Fibroblast of the conjunctiva (primary cell): ENCODE results near the gene MVB12B.

Experiments
- DNase-seq: peaks from one replicate; pipeline ENCODE4 v3.0.0-alpha.2; 2010; ENCODE audit warnings: low read depth

MVB12B gene

GRCh38 chr9:126304207-126304970, 22.2 kb upstream of the MVB12B start:
- no peak for DNase-seq

- DNase-seq, result no peak
Observed at GRCh38 chr9:126304971-126305320, 21.7 kb upstream of the MVB12B start.

DNA sequence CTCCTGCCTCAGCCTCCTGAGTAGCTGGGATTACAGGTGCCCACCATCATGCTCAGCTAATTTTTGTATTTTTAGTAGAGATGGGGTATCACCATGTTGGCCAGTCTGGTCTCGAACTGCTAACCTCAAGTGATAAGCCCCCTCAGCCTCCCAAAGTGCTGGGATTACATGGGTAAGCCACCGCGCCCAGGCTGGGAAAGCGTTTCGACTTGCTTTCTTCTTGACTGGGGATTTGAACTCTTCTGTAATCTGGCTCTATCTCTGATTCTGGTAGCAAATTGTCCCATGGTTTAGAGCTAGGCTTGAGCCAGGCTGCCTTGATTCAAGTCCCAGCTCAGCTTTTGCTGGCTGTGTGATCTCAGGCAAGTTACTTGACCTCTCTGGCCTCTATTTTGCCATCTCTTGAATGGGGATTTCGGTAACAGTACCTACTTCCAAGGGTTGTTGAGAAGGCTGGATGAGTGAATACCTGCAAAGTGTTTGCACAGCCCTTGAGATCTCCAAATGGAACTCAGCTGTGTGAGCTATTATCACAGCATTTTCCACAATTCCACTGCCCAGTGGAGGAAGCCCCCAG, 20.5 kb upstream of the MVB12B start:
- no peak for DNase-seq

DNA sequence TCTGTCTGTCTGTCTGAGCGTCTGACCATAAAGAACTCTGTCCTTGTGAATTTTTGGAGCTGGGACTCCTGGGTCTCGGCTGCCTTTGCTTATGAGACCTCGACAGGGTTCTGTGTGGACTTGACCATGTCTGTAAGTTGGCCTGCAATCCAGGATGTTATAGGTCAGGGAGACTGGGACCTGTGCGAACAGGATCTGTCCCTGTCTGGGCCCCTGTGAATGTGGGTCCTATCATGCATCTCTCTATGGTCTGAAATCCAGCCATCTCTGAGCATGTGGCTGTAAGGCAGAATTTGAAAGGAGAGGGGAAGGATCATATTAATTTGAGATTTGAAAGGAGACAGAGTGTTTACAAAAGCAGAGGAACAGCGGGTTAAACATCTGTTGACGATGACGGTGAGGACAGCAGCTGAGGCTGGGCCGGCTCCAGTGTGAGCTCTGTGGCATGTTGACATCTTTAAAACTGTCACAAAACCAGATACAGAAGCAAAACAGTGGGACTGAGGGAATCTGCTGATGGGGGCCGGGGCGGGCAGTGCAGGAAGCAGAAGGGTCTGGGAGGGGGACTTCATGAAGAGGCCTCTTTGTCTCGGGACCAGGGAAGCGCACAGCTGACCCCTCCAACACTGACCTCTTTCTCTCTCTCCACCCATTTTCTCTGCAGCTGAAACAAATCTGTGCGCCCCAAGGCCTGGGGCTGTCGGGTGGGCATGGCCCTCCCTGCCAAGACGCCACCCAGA, 19.1 kb upstream of the MVB12B start:
- no peak for DNase-seq

DNA sequence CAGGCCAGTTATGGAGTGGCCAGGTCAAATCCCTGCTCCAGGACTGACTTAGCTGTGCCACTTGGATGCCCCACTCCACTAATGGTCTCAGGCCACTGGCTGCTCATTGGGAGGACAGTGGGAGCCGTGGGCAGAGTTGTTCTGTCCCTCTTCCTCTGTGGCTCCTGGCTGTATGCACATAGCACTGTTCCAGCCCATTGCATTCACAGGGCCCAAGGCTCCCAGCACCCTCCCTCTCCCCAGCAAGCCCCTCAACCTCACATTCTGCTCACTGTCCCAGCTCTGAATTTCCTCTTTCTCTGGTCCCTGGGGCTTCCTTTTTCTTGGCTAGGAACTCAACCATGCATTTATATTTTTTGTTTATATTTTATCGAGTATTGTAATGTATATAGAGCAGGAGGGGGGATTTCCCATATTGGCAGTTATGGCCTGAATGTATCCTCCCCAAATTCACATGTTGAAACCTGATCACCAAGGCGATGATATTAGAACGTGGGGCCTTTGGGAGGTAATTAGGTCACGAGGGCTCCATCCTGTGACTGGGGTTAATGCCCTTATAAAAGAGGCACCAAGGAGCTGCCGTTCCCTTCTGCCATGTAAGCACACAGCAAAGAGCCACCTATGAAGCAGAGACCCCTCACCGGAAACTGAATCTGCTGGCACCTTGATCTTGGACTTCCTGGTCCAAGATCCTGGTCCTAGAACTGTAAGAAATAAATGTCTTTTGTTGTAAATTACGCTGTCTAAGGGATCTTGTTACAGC, 17.0 kb upstream of the MVB12B start:
- no peak for DNase-seq

DNA sequence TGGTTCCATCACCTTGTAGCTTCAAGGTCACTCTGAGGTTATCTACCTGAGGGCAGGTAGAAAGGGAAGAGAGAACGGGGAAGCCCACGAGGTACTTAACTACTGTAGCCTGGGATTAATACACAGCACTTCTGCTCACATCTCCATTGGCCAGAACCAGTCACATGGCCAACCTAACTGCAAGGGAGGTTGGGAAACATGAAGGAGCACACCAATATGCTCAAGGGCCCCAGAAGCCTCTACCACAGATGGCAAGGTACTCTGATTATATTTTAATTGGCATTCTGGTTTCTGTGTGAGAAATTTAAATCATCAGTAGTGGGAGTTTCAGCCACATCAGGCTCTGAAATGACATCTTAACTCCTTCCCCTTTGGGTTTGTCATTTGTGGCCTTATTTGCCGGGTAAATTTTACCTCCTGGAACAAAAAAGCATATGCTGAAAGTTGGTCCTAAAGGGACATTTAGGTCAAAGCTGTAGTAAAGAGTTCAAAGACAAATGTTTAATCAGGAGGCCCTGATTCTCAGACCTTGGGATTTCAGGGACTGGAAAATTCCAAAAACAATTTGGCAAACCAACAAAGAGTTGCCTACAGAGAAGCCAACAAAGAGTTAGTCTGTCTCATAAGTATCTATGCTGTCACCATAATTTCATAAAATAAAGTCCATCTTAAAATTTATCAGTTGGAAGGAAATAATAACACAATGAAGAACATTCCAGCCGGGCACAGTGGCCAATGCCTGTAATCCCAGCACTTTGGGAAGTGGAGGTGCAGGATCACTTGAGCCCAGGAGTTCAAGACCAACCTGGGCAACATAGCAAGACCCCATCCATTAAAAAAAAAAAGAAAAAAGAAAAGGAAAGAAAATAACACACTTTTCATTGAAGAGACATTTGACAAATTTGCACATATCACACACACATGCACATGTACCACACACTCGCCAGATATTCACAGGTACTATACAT, 13.8 kb upstream of the MVB12B start:
- no peak for DNase-seq

DNA sequence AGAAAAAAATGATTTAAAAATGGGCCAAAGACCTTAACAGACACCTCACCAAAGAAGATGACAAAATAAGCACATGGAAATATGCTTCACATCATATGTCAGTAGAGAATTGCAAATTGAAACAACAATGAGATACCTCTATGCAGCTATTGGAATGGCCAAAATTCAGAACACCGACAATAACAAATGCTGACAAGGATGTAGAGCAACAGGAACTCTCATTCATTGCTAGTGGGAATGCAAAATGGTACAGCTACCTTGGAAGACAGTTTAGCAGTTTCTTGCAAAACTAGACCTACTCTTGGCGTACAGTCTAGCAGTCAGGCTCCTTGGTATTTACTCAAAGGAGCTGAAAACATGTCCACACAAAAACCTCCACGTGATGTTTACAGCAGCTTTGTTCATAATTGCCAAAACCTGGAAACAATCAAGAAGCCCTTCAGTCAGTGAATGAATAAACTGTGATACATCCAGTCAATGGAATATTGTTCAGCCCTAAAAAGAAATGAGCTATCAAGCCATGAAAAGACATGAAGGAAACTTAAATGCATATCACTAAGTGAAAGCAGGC, 10.5 kb upstream of the MVB12B start:
- no peak for DNase-seq

DNA sequence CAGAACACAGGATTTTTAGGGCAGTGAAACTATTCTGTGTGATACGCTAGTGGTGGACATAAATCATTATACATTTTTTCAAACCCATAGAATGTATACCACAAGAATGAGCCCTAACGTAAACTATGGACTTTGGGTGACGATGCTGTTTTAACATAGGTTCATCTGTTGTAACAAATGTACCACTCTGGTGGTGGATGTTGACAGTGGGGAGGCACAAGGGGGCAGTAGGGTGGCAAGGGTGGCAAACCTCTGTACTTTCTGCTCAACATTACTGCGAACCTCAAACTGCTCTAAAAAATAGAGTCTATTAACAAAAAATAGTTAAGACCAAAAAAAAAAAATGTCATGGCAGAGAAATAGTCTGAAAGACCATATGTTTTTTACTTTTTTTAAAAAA, 9.1 kb upstream of the MVB12B start:
- no peak for DNase-seq

DNA sequence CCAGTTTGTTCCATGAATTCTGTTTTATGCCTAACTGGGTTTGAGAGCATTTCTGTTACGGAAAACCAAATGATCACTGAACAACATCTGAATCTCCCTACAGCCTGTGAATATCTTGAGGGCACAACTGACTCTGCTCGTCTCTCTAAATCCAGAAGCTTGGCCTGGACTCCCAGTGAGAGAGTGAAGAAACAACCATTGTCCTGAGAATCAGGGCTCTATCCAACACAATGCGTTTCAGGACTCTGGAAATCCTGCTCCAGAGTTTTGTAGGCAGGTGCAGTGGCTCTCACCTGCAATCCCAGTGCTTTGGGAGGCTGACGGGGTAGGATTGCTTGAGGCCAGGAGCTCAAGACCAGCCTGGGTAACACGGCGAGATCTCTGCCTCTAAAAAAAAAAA, 7.8 kb upstream of the MVB12B start:
- no peak for DNase-seq

- no peak for DNase-seq
Observed at GRCh38 chr9:126319671-126320070, 7.0 kb upstream of the MVB12B start.

GRCh38 chr9:126320158-126320922, 6.3 kb upstream of the MVB12B start:
- no peak for DNase-seq

DNA sequence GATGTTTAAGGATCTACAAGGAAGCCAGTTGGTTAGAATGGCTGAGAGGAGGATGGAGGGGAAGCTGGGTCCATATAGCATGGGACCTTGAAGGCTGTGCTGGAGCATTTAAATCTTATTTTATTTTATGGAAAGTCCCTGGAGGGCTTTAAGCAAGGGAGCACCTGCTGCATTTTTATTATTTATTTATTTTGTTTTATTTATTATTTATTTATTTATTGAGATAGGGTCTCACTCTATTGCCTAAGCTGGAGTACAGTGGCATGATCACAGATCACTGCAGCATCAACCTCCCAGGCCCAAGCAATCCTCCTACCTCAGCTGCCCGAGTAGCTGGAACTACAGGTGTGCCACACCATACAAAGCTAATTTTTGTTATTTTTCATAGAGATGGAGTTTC, 4.9 kb upstream of the MVB12B start:
- DNase-seq, result no peak

DNA sequence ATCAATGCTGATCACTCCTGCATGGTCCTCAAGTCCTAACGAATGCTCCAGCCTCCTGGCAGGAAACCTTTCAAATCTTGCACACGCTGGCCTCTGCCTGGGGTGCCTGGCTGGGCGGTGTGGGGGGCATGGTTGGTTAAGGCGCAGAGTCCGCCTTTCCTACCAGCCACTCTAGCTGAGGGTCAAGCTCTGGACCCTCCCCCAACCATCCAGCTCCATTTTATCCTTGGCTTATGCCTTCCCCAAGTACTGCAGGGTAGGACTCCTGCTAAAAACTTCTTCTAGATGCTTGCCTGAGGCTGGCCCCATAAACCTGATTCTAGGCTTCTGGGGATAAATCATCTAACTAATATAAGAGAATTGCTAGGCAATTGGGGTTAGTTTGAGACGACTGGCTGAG, 808 bp upstream of the MVB12B start:
- no peak for DNase-seq

DNA sequence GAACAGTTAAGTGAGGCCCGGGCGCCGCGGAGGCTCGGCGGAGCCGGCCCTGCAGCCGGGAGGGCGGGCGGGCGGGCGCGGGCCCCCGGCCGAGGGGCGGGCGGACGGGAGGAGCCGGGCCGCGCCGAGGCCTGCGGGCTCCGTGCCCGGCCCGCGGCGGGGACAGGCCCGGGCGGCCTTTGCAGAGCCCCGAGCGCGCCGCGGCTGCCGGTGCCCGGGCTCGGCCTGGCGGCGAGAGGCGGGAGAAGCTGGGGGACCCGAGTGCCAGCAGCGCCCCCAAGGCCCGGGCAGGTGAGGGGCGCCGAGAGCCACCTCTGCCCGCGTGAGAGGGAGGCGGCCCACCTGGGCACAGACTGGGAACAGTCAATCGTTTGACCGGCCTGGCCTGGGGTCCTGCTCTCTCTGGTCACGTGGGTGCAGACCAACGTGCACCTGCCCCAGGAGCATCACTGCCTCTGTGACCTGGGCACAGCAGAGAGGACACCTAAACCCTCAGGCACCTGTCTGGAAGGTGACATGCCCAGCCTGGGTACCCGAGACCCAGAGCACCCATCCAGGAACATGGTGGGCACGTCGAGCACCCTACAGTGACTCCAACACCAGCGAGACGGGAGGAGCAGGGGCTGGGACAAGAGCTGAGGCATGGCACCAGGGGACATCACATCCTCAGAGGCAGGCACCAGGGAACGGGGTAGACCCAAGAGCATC, 531 bp downstream of the MVB12B start:
- no peak for DNase-seq

DNA sequence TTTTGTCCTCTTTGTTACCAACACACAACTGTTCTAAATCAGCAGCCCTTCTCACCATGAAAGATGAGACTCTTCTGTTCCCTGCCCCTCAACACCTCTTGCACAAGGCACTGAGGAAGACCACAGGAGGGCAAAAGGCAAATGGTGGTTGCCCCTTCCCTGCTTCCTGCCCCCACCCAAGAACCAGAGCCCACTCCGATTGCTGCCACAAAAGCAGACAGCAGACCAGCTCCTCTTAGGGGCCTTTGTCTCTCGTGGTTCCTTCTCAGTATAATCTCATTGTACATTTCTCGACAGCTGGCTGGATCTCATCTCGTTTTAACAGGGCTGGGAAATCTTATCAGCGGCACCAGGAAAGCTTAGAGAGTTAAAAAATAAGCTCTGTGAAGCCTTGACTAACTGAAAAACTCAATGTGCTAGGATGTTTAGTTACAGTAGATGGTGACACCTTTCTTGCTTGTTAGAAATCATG, 1.1 kb downstream of the MVB12B start:
- DNase-seq, result no peak

GRCh38 chr9:126328407-126328806, 1.8 kb downstream of the MVB12B start:
- DNase-seq, result no peak

DNA sequence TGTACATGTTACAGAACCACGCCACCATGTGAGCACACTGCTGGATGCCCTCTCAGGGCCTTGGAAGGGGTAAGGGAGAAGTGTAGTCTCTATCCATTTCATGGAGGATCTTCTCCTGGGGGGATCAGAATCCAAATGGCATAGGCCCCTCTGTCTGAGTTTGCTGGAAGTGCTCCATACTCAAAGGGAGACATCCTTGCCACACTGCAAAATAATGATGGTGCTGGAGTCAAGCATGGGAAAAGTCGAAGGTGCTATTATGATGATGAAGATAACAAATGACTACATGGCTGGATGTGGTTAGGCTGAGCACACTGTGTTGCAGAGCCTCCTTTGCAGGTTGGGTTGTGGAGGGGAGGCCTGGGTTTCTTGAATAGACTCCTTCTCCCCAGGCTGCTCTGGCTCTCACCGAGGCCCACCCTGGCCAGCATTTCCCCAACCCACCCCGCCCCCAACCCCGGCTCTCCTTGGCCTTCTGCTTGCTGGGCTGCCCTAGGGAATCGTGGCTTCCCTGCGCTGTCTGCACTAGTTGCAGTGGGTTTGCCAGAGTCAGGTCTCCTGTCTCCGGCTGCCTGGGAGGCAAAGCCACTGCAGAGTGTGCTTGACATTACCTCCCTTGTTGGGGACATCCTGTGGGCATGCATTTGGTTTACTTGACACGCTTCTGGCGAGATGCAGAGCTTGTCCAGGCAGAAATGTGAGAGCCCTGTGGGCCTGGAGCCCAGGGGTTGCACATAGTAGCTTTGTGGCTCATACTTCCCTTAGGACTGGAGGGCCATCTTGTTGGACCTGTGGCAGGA, 3.0 kb downstream of the MVB12B start:
- no peak for DNase-seq

GRCh38 chr9:126330536-126330935, 3.9 kb downstream of the MVB12B start:
- no peak for DNase-seq
